DOHH2 (cell line): ENCODE measurements around the gene IL20RB.
"Not testable (repeated sequence)": the region's sequence is repeated elsewhere in the genome, so short reads cannot be mapped to it uniquely, and the experiment has no call there.

Source experiments
- EZH2phosphoT487 ChIP-seq: fragments of 200-600 bp; sonication (generic); IDR thresholded peaks from 2 replicates; pipeline ENCODE4 v1.6.1; 2017; ENCODE audit warnings: borderline replicate concordance, mild to moderate bottlenecking, antibody characterized with exemption, low read length, moderate library complexity, mixed read lengths
- TF ChIP-seq, protein P1 (sequence below): fragments of 200-600 bp; sonication (generic); IDR thresholded peaks from one replicate; pipeline ENCODE4 v1.5.1; 2014; ENCODE audit warnings: antibody characterized with exemption, mild to moderate bottlenecking, low read depth, low read length; ENCODE audit not compliant: poor library complexity, severe bottlenecking

DNA sequence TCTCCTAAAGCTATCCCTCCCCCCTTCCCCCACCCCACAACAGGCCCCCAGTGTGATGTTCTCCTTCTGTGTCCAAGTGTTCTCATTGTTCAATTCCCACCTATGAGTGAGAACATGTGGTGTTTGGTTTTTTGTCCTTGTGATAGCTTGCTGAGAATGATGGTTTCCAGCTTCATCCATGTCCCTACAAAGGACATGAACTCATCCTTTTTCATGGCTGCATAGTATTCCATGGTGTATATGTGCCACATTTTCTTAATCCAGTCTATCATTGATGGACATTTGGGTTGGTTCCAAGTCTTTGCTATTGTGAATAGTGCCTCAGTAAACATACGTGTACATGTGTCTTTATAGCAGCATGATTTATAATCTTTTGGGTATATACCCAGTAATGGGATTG, 59.5 kb downstream of the IL20RB start:
- TF ChIP-seq, protein P1, sequence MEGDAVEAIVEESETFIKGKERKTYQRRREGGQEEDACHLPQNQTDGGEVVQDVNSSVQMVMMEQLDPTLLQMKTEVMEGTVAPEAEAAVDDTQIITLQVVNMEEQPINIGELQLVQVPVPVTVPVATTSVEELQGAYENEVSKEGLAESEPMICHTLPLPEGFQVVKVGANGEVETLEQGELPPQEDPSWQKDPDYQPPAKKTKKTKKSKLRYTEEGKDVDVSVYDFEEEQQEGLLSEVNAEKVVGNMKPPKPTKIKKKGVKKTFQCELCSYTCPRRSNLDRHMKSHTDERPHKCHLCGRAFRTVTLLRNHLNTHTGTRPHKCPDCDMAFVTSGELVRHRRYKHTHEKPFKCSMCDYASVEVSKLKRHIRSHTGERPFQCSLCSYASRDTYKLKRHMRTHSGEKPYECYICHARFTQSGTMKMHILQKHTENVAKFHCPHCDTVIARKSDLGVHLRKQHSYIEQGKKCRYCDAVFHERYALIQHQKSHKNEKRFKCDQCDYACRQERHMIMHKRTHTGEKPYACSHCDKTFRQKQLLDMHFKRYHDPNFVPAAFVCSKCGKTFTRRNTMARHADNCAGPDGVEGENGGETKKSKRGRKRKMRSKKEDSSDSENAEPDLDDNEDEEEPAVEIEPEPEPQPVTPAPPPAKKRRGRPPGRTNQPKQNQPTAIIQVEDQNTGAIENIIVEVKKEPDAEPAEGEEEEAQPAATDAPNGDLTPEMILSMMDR: not testable (repeated sequence)
- not testable (repeated sequence) for TF ChIP-seq EZH2phosphoT487
